GM21367 (cell line): ENCODE data around the gene PTPRT.

Source experiments
- ATAC-seq: cut with Tn5 transposase; IDR thresholded peaks from one replicate; pipeline ENCODE4 v1.9.1; 2021; ENCODE audit not compliant: unreplicated experiment

PTPRT gene

DNA sequence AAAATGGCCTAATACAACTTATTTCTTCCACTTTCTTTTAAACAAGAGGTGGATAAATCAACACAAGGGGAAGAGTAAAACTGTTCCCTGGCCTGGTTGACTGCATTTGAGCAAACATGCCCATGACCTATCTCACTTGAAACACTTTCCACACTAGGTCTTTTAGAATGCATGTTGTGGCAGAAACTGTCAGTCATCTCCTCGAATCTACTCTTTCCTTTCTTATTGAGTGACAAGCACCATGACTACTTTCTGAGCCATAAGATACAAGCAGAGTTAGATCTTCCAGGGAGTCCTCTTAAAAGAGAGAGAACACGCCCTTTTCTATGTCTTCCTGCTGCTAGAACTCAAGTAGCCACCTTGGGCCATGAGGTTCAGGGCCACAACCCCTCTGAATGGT, 66.5 kb downstream of the PTPRT start:
- ATAC-seq, result no peak

- no peak for ATAC-seq
Observed at GRCh38 chr20:43119720-43120119, 70.0 kb downstream of the PTPRT start.

DNA sequence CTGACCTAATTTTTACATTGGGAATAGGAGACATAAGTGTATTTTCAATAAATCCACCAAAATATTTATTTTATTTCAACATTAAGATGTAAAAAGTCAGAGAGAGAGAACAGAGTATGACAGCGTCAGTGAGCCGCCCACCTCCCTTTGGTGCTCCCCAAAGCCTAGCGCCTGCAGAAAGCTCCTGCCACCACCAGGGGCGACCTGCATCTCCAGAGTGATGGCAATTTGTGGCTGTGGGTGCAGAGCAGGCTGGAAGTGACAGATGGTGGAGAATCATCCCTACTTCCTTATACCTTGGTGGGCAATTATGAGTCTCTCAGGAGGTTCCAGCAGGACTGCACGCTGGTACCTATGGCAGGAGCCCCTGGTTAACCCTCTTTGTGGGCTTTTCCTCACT, 87.3 kb downstream of the PTPRT start:
- ATAC-seq, result no peak

DNA sequence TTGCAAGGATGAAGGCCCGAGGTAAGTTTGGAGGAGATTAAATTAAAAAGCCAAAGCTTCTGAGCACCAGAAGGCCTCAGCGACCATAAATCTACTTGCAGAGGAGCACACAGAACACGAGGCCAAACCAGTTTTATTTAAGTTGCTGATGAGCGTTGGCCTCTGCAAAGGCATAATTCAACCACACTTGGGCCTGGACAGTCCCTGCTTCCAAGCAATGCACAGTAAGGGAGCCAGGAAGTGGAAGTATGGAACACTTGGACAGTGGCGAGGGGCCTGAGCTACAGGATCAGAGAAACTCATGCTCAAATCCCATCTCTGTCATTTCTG, 92.8 kb downstream of the PTPRT start:
- no peak for ATAC-seq

- no peak for ATAC-seq
Observed at GRCh38 chr20:43096126-43096930, 93.4 kb downstream of the PTPRT start.

GRCh38 chr20:43095034-43095433, 94.7 kb downstream of the PTPRT start:
- no peak for ATAC-seq

- ATAC-seq, result no peak
Observed at GRCh38 chr20:43092386-43093088, 97.2 kb downstream of the PTPRT start.

DNA sequence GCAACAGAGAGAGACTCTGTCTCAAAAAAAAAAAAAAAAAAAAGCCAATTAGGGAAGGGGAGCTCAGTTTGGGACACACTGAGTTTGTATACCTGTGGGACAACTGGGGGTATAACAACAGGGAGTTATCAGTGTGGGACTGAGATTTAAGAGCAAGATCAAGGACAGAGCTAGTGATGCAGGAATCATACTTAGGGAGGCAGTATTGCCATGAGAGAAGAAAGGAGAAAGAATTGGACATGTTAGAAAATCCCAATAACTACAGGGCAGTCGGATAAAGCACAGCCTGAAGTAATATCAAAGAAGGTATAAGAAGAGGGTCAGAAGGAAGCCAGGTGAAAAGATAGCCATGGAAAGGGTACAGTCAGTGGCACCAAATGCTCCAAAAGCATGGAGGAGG, 121.2 kb downstream of the PTPRT start:
- no peak for ATAC-seq

- ATAC-seq, result no peak
Observed at GRCh38 chr20:43066125-43066524, 123.6 kb downstream of the PTPRT start.

GRCh38 chr20:43065299-43065698, 124.4 kb downstream of the PTPRT start:
- ATAC-seq, result no peak

- ATAC-seq, result no peak
Observed at GRCh38 chr20:43058077-43058476, 131.6 kb downstream of the PTPRT start.

- ATAC-seq, result no peak
Observed at GRCh38 chr20:43057317-43057716, 132.4 kb downstream of the PTPRT start.

GRCh38 chr20:43055181-43055884, 134.4 kb downstream of the PTPRT start:
- ATAC-seq, result no peak

GRCh38 chr20:43052532-43052931, 137.2 kb downstream of the PTPRT start:
- ATAC-seq, result no peak

DNA sequence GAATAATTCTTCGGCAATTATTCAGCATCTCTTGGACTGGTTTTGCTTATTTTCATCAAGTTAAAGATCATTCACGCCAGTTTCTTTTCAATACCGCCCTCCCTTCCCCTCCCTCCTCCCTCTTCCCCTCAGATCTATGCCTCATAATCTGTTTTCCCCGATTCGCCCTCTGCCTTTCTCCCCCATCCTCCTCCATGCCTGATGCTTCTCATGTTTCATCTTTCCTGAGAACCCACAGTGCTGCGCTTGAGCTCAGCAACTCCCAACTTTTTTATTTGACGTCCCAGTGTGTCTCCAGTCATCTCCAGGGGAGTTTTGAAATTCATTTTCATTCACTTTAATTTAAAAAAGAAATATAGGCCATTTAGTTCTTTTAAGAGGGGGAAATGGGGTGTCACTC, 142.7 kb downstream of the PTPRT start:
- ATAC-seq, result no peak

GRCh38 chr20:43043887-43044286, 145.8 kb downstream of the PTPRT start:
- no peak for ATAC-seq

DNA sequence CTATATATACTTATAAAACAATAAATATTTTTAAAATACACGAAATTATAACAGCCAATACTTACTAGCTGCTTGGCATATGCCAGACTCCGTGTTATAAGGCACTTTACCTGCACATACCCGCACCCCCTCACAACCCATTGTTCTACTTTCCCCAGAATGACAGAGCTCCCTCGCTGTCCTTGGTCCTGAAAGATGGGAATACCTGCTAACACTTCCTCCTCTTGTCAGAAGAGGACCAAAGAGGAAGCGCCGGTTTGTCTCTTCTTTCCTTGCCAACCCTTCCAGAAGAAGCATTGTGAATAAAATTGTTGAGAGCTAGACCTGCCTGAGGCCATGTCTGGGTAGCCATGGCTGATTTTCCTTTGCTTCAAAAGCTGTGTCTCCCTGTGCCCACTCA, 149.3 kb downstream of the PTPRT start:
- no peak for ATAC-seq

- ATAC-seq, result no peak
Observed at GRCh38 chr20:43037605-43038309, 151.9 kb downstream of the PTPRT start.

GRCh38 chr20:43034981-43035724, 154.6 kb downstream of the PTPRT start:
- ATAC-seq, result no peak

DNA sequence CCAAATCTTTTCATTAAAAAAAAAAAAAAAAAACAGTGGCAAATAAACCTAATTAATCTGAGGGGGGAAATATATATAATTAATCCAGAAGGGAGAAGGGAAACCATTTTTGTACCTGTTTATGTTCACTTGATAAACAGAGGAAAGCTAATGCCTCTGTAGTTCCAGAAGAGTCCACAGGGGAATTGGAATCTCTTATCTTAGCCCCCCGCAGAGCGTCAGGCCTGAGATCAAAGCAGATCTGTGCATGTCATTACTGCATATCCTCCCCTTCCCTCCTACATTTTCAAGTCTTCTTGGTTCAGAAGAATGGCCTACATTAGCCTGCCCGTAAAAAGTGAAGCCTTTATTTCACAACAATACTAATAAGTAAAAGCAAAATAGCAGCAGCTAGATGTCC, 157.2 kb downstream of the PTPRT start:
- ATAC-seq, result no peak

GRCh38 chr20:43029176-43029575, 160.5 kb downstream of the PTPRT start:
- ATAC-seq, result no peak
